Measurements from ENCODE around the gene OGFR.

DNA sequence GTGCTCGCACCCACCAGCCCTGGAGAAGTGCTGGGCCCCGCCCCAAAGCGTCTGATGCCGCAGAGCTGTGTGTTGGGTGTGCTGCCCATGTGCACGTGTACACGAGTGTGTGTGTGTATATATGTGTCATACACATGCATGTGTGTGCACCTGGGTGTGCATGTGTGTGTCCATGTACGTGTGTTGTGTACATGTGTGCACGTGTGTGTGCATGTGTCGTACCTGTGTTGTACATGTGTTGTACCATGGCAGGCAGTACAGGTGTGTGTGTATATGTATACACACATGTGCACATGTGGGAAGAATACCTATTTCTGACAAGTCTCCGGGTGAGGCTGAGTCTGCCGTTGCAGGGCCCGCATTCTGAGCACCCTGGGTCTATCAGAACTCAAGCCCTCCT is 14.6 kb upstream of the OGFR start:
- no peak for TF ChIP-seq POLR2A (IDR thresholded peaks at IDR 0.05)
- TF ChIP-seq, protein P1, sequence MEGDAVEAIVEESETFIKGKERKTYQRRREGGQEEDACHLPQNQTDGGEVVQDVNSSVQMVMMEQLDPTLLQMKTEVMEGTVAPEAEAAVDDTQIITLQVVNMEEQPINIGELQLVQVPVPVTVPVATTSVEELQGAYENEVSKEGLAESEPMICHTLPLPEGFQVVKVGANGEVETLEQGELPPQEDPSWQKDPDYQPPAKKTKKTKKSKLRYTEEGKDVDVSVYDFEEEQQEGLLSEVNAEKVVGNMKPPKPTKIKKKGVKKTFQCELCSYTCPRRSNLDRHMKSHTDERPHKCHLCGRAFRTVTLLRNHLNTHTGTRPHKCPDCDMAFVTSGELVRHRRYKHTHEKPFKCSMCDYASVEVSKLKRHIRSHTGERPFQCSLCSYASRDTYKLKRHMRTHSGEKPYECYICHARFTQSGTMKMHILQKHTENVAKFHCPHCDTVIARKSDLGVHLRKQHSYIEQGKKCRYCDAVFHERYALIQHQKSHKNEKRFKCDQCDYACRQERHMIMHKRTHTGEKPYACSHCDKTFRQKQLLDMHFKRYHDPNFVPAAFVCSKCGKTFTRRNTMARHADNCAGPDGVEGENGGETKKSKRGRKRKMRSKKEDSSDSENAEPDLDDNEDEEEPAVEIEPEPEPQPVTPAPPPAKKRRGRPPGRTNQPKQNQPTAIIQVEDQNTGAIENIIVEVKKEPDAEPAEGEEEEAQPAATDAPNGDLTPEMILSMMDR (IDR thresholded peaks at IDR 0.05), result no peak

Measured in prostate gland (tissue), 2 donors.